NCI-H2227 (cell line): ENCODE results near the gene TM7SF2.

Experiments used
- DNase-seq: peaks from one replicate; lab custom pipeline; 2025; ENCODE audit not compliant: unreplicated experiment; lab: John Stamatoyannopoulos, UW

Gene TM7SF2

DNA sequence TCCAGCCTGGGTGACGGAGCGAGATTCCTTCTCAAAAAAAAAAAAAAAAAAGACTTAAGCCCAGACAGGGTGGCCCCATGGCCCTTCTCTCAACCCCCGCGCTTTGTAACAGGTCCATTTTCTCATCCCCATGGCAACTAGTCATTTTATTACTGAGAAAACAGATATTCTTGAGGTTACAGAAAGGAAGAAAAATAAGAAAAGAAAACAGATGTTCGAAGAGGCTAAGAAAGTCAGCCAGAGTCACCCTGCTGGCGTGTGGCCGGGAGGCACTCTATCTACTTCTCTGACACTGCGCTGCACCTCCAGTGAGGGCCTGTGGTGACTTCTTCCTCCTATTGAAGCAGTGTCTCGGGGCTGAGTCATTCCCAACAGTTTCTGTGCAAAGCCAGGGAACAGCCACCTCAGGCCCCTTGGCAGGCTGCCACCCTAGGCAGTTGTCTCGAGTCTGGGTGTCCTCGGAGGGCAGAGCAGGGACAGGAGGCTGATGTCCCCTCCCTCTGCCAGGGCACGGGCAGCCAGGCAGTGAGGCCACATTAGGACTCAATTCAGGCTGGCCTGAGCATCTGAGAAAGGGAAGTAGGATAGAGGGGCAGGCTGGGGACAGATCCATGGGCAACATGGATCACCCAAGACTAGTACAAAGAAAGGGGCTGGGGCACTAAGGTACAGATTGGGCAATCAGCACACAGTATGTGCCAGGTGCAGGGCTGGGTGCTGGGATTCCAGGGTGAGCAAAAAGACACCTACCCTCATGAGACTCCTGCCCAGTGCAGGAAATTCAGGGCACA lies 39.0 kb downstream of the TM7SF2 start:
- peak; percentile 45 for DNase-seq

DNA sequence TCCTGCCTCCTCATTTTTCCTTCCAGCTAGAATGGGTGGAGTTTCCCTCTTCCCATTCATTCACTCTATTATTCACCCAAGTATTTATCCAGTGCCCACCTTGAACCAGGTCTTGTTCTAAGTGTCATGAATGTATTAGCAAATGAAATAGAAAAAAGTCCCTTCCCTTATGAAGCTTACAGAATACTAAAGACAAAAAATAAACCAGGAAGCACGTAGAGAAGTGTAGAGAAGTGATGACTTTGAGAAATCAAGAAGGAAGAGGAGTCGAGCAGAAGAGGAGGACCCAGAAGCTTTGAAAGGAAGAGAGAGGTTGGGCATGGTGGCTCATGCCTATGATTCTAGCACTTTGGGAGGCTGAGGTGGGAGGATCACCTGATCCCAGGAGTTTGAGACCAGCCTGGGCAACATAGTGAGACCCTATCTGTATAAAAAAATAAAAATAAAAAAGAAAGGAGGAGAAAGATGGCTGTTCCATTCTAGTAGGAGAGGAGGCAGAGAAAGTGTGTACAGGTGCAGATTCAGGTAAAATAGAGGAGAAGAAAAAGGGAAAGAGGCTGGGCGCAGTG lies 39.7 kb downstream of the TM7SF2 start:
- no peak for DNase-seq

DNA sequence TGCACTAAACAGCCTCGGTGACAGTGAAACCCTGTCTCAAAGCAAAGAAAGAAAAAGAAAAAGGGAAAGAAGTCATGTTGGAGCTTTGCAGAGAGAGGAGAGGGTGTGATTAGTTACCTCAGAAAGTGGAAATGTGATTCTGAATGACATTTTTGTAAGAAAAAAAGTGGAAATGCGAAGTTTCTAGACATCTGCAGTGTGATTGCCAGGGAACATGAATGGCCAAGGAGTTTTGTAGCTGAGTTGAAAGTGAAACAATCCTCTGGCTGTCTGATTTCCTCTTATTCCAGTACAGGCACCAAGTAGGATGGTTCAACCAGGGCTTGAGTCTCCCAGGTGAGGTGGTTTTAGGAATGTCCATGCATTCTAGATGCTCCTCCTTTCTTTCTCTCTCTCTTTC lies 40.5 kb downstream of the TM7SF2 start:
- DNase-seq, result no peak

DNA sequence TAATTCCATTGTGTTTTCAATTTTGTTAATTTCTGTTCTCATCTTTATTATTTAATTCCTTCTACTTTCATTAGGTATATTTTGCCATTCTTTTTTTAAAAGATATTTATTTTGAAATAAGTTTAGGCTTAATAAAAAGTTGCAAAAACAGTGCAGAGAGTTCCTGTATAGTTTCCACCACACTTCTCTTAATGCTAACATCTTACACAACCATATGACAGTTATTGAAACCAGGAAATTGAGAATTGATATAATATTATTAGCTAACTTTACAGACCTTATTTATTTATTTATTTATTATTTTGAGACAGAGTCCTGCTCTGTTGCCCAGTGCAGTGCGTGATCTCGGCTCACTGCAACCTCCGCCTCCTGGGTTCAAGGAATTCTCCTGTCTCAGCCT lies 44.6 kb downstream of the TM7SF2 start:
- no peak for DNase-seq

DNA sequence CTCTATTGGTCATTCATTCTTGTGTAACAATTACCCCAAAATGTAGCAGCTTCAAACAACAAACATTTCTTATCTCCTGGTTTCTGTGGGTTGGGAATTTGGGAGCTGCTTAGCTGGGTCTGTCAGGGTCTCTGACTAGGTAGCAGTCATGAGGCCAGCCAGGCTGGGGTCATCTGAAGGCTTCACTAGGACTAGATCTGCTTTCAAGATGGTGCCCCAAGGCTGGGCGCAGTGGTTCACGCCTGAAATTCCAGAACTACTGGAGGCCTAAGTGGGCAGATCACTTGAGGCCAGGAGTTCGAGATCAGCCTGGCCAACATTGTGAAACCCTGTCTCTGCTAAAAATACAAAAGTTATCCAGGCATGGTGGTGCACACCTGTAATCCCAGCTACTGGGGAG lies 45.3 kb downstream of the TM7SF2 start:
- no peak for DNase-seq

DNA sequence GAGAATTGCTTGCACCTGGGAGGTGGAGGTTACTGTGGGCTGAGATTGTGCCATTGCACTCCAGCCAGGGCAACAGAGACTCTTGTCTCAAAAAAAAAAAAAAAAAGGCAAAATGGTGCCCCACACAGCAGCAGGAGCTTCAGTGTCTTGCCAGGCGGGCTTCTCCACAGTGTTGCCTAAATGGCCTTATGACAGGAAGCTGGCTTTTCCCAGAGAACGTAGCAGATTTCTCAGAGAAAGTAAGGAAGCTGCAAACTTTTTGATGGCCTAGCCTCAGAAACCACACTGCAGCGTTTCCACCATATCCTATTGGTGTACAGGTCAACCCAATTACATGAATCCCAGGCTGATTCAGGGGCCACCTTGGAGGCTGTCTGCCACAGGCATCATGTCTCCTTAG lies 45.7 kb downstream of the TM7SF2 start:
- no peak for DNase-seq

DNA sequence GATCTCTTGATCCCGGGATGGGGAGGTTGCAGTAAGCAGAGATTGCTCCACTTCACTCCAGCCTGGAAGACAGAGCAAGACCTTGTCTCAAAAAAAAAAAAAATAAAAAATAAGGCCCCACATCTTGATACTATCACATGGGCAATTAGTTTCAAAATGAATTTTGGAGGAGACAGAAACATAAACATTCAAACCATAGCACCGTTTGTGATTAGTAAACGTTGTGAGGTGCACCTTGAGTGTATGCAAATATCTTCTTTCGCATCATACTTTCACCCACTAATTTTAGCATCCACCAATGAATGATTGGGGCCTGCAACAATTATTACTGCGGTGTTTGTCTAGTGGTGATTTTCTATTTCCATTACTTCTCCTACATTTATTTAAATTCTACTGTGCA lies 47.3 kb downstream of the TM7SF2 start:
- no peak for DNase-seq

DNA sequence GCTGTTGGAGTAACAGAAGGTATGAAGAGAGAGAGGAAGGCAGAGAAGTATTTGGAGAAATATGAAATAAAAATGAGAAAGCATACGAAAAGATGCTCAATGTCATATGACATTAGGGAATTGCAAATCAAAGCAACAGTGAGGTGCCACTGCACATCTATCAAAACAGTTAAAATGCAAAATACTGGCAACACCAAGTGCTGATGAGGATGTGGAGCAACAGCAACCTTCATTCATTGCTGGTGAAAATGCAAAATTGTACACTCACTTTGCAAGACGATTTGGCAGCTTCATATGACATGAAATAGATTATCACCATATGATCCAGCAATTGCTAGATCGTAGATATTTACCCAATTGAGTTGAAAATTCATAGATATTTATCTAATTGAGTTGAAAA lies 49.0 kb downstream of the TM7SF2 start:
- DNase-seq, result no peak

DNA sequence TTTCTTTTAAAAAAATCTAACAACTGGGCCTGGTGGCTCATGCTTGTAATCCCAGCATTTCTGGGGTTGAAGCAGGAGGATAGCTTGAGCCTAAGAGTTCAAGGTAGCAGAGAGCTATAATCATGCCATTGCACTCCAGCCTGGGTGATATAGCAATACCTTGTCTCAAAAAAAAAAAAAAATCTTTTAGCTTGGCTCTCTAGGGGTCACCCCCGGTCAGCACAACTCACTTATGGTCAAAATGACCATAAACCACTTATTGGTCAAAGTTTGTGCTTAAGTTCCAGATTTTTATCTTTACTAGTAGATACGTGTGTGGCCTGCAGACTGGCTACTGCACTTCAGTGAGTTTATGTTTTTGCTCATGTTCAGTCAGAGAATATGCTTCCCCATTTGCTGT lies 52.0 kb downstream of the TM7SF2 start:
- no peak for DNase-seq
